Osteoblast (primary cell): ENCODE measurements around the gene RABGAP1. TPM values are rescaled to one million over a fixed set of nuclear protein-coding genes. Genes with fewer than 3 reads are reported as not detected.

Experiments
- DNase-seq: peaks from one replicate; pipeline ENCODE4 v3.0.0; 2011; ENCODE audit warnings: low spot score, mixed read lengths; ENCODE audit not compliant: insufficient read length; ENCODE audit errors: missing footprints
- H2AFZ ChIP-seq: 2 replicates; pipeline ENCODE4 v1.6.0; 2011; ENCODE audit warnings: mild to moderate bottlenecking, low read length
- H3K27ac ChIP-seq: 2 replicates; pipeline ENCODE4 v1.5.1; 2011; ENCODE audit warnings: mild to moderate bottlenecking, low read depth, low read length, moderate library complexity
- H3K27me3 ChIP-seq: 2 replicates; pipeline ENCODE4 v1.6.0; 2012; ENCODE audit warnings: mild to moderate bottlenecking, control low read depth, inconsistent platforms, low read length, moderate library complexity; ENCODE audit not compliant: insufficient read depth
- H3K36me3 ChIP-seq: 2 replicates; pipeline ENCODE4 v1.5.1; 2011; ENCODE audit warnings: mild to moderate bottlenecking, low read length, control low read depth, moderate library complexity; ENCODE audit not compliant: insufficient read depth
- H3K4me1 ChIP-seq: 2 replicates; pipeline ENCODE4 v1.5.1; 2011; ENCODE audit warnings: mild to moderate bottlenecking, low read length, control low read depth, moderate library complexity; ENCODE audit not compliant: insufficient read depth
- H3K4me2 ChIP-seq: 2 replicates; pipeline ENCODE4 v1.6.0; 2011; ENCODE audit warnings: mild to moderate bottlenecking, low read length; ENCODE audit not compliant: insufficient read depth
- H3K4me3 ChIP-seq: fragments of 200-600 bp; sonication (generic); 3 replicates; pipeline ENCODE4 v1.5.1; 2012; ENCODE audit warnings: mild to moderate bottlenecking, low read length, inconsistent platforms; ENCODE audit not compliant: insufficient read depth
- H3K79me2 ChIP-seq: 2 replicates; pipeline ENCODE4 v1.6.0; 2012; ENCODE audit warnings: mild to moderate bottlenecking, low read length, control low read depth, inconsistent platforms; ENCODE audit not compliant: insufficient read depth
- H3K9me3 ChIP-seq: 2 replicates; pipeline ENCODE4 v1.5.1; 2011; ENCODE audit warnings: low read depth, low read length, control low read depth
- H4K20me1 ChIP-seq: 2 replicates; pipeline ENCODE4 v1.6.0; 2012; ENCODE audit warnings: mild to moderate bottlenecking, low read length, control low read depth; ENCODE audit not compliant: insufficient read depth
- CTCF ChIP-seq: IDR thresholded peaks from 2 replicates; pipeline ENCODE4 v1.5.1; 2011; ENCODE audit warnings: mild to moderate bottlenecking, low read depth, low read length, moderate library complexity; ENCODE audit errors: extremely low read depth
- total RNA-seq: library from RNA; depleted of rRNA; stranded (reverse); fragments of >200 nt; gene quantifications from 2 replicates; pipeline ENCODE4 v1.2.3, GENCODE V29; 2012

The RABGAP1 gene
- total RNA-seq, 1 donor: 49.2 TPM

- Histone ChIP-seq H4K20me1 (no peaks in the 10 kb centered on the region), H3K9me3 (no peaks in the 10 kb centered on the region), H3K36me3 (no peaks in the 10 kb centered on the region), H3K4me3 (no peak overlapping the region), H3K27me3 (no peaks in the 10 kb centered on the region), H2AFZ (no peak overlapping the region), H3K4me1 (peaks cover 19% of the 10 kb centered on the region), H3K27ac (no peak overlapping the region), H3K79me2 (no peaks in the 10 kb centered on the region), H3K4me2 (no peak overlapping the region)
- no peak for DNase-seq
- TF ChIP-seq CTCF: no peak
Measured at GRCh38 chr9:123053046-123053445, 112.2 kb downstream of the RABGAP1 start.

- H4K20me1 ChIP-seq: no peaks in the 10 kb centered on the region
- no peaks in the 10 kb centered on the region for H3K27me3 ChIP-seq
- TF ChIP-seq CTCF: no peak
- no peak overlapping the region for H3K4me2 ChIP-seq
- H2AFZ ChIP-seq: no peak overlapping the region
- H3K27ac ChIP-seq: no peak overlapping the region
- no peaks in the 10 kb centered on the region for H3K9me3 ChIP-seq
- no peak overlapping the region for H3K4me3 ChIP-seq
- H3K36me3 ChIP-seq: no peaks in the 10 kb centered on the region
- H3K4me1 ChIP-seq: peaks cover 13% of the 10 kb centered on the region
- H3K79me2 ChIP-seq: no peaks in the 10 kb centered on the region
- no peak for DNase-seq
Measured at GRCh38 chr9:123053711-123054110, 112.9 kb downstream of the RABGAP1 start.

DNA sequence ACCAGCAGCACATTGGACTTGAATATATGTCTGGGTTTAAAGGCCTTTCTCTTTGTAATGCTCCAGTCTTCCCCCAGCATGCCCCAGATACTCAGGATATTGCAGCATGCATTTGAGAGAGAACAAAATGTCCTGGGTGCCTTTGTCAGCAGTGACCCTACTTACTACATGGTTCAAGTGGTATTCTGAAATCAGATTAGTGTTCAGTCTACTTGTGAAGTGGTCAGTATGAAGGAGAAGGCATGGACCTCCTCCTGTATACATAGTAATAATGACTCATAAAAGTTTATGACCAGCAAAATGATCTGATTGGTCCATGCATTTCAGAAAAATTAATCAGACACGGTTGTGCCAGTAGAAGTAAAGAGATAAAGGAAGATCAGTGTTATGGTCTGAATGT lies 118.0 kb downstream of the RABGAP1 start:
- Histone ChIP-seq H3K9me3 (no peaks in the 10 kb centered on the region), H3K27ac (no peak overlapping the region), H3K4me2 (no peak overlapping the region), H3K4me3 (no peak overlapping the region), H3K79me2 (no peaks in the 10 kb centered on the region), H3K4me1 (peaks cover 8% of the 10 kb centered on the region), H4K20me1 (no peaks in the 10 kb centered on the region), H2AFZ (no peak overlapping the region), H3K27me3 (no peaks in the 10 kb centered on the region), H3K36me3 (no peaks in the 10 kb centered on the region)
- no peak for DNase-seq
- no peak for TF ChIP-seq CTCF

GRCh38 chr9:123059472-123060220 lies 118.8 kb downstream of the RABGAP1 start:
- no peaks in the 10 kb centered on the region for H3K27me3 ChIP-seq
- no peak for DNase-seq
- TF ChIP-seq CTCF: no peak

More at GRCh38 chr9:123059472-123060220, 118.8 kb downstream of the RABGAP1 start:
- Histone ChIP-seq H3K4me1 (peaks cover 8% of the 10 kb centered on the region), H3K79me2 (no peaks in the 10 kb centered on the region), H3K27ac (no peak overlapping the region), H3K4me2 (no peak overlapping the region), H3K4me3 (no peak overlapping the region), H2AFZ (no peak overlapping the region), H4K20me1 (no peaks in the 10 kb centered on the region), H3K9me3 (no peaks in the 10 kb centered on the region), H3K36me3 (no peaks in the 10 kb centered on the region)
